CD4-positive, alpha-beta T cell treated with Interleukin-17A for 1 hour (primary cell): Measurements from ENCODE around the gene PADI3.
A peak's percentile ranks its signal among the peaks of the same experiment; 100 is the strongest.

ENCODE experiments used
- DNase-seq: peaks from one replicate; pipeline ENCODE4 v3.0.0-alpha.2; 2020

Gene PADI3, protein sequence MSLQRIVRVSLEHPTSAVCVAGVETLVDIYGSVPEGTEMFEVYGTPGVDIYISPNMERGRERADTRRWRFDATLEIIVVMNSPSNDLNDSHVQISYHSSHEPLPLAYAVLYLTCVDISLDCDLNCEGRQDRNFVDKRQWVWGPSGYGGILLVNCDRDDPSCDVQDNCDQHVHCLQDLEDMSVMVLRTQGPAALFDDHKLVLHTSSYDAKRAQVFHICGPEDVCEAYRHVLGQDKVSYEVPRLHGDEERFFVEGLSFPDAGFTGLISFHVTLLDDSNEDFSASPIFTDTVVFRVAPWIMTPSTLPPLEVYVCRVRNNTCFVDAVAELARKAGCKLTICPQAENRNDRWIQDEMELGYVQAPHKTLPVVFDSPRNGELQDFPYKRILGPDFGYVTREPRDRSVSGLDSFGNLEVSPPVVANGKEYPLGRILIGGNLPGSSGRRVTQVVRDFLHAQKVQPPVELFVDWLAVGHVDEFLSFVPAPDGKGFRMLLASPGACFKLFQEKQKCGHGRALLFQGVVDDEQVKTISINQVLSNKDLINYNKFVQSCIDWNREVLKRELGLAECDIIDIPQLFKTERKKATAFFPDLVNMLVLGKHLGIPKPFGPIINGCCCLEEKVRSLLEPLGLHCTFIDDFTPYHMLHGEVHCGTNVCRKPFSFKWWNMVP

DNA sequence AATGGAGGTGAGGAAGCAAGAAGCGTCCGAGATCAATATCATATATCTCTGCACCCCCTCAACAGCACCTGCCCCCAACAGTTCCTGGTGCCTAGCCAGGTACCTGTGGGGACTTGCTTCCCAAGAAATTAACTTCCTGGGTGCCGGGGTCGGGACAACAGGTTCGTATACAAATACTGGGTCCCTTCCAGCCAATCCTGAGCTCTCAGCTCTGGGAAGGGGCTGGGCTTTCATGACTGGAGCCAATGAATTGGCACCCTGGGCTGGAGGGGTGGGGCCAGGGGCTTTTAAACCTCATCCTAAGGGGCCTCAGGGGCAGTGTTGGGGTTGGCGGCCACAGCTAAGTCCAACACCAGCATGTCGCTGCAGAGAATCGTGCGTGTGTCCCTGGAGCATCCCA is at the start of gene PADI3:
TSS of gene PADI3 (plus strand) at position 318 of the 400 bp plus-strand sequence. CDS start at position 358, 40 bp downstream.
- no peak for DNase-seq

DNA sequence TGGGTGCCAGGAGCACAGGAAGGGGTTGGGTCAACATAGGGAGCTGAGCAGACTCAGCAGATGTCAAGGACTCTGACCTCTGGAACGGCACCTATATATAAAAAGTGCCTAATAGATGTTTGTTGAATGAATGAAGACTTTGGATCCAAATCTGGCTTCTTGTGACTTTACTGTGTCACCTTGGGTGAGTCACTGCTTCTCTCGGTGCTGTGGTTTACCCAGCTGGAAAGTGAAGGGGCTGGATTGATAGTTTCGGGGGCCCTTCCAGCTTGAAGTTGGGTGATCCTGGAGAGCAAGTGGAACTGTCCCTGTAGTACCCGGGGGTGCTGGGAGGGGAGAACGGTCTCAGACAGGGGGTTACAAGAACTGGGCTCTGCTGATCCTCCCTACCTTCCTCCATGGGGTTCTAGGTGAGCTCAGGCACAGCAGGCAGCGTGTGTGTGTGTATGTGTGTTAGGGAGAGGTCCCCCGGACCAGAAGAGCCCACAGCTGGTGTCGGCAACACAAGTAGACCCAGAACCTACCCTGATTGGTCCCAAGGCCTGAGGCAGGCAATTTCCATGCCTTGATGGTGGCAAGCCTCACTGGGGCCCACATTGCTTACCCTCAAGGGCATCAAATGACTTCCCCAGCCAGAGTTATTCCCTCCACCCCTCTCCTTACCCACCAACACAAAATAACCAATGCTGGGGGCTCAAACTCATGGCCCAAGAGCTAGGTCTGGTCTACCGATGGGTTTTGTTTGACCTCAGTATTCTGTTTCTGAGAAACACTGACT is 49.4 kb upstream of the PADI3 start:
- DNase-seq = no peak

DNA sequence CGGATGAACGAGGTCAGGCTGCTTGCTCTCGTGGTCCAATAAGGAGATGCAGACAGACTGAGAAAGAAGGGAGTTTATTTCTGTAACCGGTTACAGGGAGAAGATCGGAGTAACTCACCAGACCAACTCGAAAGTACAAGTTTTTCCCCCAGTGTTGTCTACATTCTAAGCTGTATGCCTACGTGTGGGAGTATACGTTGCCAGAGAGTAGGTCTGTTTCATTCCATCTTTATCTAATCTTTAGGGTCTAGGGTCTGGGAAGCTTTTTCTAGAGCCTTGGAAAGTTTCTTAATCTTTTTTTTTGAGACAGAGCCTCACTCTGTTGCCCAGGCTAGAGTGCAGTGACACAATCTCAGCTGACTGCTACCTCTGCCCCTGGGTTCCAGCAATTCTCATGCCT is 48.7 kb upstream of the PADI3 start:
- DNase-seq = no peak

DNA sequence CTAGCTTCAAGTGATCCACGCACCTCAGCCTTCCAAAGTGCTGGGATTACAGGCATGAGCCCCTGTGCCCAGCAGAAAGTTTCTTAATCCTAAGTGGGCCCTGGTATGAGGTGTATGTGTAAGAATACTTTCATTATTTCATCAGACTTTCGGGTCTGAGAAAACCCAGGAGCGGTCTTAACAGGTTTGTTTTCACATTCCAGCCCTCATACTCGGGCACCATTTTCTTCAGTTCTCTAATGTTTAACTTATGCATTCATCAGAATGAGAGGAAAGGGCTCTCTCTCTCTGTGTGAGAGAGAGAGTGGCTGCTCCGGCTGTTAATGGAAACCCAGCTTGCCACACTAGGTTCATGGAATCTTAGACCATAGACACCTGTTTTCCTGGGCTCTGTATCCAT is 48.1 kb upstream of the PADI3 start:
- DNase-seq = no peak

DNA sequence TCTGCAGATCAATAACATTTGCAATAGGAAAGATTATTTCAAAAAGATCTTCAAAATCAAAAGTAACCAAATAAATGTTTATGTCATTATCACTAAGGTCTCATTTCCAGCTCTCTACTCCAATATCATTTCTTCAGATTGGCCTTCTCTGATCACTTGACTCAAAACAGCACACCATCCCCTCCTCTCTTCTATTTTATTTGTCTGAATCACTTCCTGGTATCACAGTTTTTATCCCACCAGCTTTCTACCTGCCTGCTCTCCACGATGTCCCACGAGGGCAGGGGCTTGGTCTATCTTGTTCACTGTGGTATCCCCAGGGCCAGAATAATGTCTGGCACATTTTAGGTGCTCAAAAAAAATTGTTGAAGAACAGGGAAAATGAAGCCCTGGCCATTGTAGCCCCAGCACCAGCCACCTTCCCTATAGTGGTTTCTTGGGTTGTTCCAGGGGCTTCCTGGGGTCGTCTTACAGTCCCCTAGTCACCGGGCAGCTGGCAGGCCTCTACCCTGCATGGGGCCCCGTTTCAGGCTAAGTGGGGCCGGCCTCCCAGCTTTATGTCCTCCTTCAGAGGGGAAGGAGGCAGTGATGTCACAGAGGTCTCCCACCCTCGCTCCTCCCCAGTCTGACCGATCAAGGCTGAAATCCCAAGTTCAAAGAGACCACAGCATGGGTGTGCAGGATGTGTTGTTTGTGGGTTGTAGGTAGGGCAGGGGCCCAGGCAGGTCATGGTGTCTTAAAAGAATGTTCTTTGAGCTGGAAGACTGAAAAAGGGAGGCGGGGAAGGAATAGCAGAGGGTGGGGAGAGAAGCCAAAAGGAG is 47.5 kb upstream of the PADI3 start:
- DNase-seq = peak; percentile 54

DNA sequence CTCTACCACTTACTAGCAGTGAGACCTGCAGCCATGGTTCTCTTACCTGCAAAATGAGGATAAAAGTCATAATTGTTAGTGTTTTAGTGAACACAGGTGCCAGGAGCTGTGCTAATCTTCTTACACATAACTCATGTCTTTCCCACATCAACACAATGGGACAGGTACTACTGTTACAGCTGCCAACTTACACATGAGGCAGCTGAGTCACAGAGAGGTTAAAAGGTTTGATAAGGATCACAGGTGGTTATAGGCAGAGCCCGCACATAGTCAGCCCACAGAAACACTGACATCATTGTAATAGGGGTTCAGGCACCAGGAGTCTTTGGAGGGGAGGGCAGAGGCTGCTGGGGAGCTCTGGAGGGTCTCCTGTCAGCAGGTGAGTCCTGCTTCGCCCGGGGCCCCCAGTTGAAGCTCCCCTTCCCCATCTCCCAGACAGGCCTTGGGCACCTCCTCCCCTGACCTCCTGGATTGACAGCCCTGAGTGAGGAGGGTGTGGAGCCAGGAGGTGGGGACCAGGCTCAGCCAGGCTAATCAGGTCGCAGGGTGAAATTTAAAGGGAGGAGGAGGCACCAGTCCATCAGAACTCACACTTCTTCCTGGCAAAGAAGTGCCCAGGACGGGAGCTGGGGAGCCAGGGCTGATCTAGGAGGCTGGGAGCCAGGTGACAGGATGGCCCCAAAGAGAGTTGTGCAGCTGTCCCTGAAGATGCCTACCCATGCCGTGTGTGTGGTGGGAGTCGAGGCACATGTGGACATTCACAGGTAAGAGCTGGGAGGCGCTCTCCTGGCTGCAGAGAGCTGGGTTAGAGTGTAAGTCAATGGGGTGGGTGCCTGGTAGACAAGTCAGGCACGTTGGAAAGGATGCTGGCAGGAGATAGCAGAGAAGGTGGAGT is 44.1 kb upstream of the PADI3 start, which contains the start of gene PADI1:
TSS of gene PADI1 (plus strand) at position 583 of the 895 bp plus-strand sequence. CDS start at position 673, 90 bp downstream.
- no peak for DNase-seq

DNA sequence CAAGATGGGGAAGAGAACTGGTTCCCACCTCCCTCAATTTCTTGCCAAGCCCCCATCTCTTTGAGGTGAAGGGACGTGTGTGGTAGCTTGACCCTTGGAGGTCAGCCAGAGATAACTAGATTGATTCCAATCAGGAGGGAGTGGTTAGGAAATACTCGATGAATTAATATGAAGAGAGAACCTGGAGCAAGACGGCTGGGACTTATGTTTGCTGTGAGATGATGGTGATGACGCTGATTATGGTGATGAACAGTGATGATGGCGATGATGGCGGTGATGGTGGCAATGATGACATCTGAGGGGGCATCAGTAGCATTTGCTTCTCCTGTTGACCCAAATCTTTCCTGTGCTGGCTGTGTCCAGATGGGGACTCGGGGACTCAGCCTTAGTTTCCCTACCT is 43.2 kb upstream of the PADI3 start:
- DNase-seq = no peak

DNA sequence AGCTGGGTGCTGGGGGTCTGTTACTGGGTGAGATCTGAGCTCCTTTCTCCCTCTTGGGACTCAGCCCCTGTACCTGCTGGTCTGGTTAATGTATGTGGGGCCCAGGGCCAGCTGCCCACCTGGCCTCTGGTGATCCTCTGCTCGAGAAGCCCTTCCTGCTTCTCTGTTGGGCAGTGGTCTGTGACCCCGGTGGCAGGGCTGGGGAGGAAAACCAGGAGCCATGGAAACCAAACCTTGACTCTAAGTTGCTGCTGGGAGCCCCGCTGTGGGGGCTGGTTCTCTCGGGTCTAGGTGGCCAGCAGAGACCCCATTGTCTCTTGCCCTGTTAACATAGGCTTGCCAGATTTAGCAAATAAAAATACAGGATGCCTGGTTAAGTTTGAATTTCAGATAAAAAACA is 42.7 kb upstream of the PADI3 start:
- DNase-seq = no peak

DNA sequence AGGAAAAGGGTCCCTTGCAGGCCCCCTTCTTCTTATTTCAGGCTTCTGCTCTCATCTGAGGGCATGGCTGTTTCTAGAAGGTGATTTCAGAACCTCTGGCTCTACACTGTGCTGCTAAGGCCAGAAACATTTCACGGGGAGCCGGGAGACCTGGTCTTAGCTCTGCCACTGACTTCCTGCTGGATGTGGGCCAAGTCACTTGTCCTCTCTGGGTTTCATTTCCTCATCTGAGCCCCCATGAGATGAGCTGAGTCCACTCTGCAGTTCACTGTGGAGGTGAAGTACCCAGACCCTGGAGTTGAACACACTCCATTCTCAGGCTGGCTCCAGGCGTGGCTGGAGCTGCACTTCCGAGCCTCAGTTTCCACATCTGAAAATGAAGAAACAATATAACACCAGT is 41.9 kb upstream of the PADI3 start:
- DNase-seq = no peak

DNA sequence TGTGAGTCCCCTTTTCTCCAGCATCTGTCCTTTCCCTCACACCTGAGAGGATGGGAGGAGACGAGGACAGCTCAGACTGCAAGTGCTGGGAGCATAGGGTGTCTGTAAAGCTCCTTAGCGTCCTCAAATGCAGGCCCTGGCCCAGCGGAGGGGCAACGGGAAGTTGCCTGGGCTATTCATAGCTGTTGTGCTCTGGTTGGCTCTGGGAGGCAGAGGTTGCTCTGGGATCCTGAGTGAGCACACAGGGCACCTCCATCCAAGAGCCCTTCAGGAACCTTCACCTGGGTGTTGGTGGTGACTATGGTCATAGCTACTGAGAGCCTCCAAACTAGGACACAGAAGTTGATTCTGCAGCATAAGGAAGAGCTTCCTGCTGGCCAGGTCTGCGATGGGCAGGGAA is 41.4 kb upstream of the PADI3 start:
- no peak for DNase-seq

DNA sequence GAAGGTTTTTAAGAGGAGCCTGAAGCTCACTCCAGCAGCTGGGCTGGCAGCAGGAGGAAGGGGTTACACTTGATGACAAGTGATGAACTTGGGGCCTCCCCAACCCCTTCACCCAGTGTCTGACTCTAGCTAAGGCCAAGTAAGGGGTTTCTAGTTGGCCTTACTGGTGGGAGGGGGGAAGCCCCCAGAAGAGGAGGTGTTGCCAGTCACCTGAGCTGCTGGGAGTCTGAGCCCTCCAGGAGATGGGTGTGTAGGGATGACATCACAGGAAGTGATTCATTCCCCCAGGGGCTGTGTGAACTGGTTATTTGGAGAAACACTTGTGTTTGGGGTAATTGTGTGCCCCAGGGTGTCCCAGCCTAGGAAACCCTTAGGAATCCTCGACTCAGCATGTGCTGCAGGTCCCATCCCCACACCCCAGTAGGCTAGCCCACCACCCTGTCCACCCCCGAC is 40.9 kb upstream of the PADI3 start:
- DNase-seq = peak; percentile 43

DNA sequence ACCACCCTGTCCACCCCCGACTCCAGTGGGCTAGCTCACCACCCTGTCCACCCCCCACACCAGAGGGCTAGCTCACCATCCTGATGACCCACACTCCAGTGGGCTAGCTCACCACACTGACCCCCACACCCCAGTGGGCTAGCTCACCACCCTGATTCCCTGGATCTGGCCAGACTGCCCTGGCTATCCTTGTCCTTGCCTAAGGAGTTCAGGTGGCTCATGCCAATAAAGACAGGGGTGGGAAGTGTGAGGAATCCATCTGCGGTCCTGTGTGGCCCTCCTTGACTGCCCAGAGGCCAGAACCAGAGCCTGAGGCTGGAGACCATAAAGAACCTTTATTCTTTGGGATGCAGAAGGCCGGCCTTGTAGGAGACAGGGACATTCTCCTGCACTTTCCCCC is 40.4 kb upstream of the PADI3 start:
- no peak for DNase-seq

DNA sequence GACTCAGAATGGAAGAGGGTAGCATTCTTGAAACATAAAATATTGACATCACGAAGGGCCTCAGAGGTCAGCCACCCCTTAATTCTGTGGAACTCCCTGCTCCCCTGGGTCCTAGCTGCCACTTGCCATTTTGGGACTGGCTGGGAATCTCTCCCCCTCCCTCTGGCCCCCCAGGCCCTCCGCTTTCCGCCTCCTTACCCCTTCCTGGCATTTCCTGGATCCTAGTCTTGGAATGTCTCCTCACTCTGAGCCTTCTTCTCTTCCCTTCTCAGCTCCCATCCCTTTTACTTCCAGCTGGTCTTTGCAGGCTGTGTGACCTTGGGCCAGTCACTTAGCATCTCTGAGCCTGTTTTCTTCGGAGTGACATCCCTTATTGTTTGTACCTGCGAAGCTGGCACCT is 39.5 kb upstream of the PADI3 start:
- no peak for DNase-seq

DNA sequence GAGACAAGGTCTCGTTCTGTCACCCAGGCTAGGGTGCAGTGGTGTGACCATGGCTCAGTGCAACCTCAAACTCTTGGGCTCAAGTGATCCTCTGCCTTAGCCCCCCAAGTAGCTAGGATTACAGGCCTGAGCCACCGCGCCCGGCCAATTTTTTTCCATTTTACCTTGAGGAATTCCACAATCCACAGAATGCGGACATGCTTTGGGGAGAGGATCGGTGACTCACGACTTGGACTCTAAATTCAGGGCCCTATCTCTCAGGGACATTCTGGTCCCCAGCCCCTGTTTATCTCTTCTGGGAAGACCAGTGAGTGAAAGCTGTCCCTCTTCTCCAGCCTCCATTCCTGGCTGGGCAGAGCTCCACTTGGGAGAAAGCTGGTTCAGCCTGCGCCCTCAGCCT is 38.7 kb upstream of the PADI3 start:
- no peak for DNase-seq

DNA sequence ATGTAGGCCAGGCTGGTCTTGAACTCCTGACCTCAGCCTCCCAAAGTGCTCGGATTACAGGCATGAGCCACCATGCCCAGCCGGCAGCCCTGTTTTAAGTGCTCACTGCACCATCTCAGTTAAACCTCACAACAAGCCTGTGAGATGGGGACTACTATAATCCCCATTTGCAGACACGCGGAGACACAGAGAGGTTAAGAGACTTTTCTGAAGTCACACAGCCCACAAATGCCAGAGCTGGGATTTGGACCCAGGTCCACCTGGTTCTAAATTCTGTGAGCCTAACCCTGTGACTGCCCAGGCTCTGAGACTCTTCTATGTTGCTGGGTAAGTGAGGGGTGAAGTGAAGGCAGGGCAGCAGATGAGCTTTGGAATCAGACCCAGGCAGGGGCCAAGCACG is 37.5 kb upstream of the PADI3 start:
- no peak for DNase-seq

DNA sequence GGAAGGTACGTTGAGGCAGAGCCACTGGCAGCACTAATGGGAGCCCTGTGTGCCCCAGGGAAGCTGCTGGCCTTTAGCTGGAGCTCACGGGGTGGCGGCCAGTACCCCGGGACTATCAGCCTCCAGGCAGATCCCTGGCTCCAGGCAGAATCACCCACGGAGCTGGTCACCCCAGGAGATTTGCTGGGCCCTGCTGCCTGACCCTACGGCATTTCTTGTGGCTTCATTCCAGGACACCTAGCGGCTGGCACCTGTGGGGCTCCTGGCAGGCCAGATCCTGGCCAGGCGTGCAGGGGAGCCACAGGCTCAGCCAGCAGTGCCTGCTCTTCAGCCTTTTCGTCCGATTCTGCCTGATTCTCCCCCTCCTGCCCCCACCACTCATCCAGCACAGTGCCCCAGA is 36.9 kb upstream of the PADI3 start:
- DNase-seq = no peak

DNA sequence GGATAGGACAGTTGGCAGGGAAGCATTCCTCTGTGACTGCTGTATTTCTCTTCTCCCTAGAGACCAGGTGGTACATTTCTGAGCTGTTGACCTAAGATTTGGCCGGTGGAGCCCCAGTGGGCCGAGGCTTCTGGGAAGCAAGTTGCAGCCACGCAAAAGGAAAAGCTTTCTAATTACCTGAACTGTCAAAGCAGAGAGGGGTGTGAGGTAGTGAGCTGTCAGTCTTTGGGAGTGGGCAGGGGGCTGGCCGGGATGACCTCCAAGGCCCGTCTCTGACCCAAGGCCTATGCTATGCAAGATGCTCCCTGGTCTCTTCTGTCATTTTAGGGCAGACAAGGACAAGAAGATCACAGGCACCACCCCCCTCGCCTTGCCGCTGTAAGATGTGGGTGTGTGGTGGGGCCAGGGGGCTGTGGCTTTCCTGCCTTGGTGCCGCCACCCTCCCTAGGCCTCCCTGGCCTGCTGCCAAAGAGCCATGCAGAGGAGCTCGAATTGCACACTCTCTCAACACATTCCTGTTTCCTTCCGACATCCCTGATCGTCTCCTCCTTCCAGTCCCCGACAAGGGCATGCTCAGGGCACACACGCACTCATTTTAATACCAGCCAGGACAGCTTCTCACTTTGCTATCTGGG is 36.3 kb upstream of the PADI3 start:
- peak; percentile 74 for DNase-seq

DNA sequence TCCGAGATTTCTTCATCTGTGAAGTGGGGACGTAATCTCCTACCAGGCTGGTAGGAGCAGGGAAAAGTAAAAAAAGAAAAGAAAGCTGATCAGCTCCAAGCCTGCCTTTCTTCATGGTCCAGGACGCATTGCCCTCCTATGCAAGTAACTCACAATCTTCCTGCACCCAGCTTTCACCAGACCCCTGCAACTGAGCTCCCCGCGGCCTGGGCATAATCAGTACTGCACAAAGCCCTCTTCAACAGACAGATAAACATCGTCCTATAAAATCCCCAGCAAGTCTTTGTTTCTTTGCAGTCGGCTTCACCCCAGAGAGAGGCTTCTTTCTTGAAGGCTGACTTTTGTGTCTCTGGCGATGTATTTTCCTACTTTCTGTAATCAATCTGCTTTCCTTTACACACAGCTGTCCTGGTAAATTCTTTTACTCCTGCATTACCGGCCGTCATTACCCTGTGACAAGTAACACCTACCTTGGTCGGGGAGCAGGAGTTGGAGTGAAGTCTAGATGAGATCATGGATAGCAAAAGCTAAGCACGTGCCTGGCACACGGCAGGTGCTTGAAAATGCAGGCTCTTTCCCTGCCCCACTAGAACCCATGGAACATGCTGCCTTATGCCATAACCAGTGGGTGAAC is 35.6 kb upstream of the PADI3 start:
- DNase-seq = no peak

DNA sequence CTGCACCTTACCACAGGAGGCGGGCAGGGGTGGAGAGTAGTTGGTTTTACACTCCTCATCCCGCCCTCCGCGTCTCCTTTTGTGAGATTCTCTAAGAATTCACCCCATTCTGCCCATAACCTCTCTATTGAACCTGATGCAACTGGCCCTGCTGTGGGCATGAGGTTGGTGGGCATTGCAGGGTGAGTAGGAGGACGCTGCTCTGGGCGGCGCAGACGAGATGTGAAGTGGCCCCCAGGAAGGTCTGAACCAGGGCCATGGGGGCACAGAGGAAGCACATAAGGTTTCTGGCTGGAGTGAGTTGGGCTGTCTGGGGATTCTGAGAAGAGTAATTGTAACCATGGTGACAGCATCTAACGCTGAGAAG is 35.1 kb upstream of the PADI3 start:
- DNase-seq = no peak

DNA sequence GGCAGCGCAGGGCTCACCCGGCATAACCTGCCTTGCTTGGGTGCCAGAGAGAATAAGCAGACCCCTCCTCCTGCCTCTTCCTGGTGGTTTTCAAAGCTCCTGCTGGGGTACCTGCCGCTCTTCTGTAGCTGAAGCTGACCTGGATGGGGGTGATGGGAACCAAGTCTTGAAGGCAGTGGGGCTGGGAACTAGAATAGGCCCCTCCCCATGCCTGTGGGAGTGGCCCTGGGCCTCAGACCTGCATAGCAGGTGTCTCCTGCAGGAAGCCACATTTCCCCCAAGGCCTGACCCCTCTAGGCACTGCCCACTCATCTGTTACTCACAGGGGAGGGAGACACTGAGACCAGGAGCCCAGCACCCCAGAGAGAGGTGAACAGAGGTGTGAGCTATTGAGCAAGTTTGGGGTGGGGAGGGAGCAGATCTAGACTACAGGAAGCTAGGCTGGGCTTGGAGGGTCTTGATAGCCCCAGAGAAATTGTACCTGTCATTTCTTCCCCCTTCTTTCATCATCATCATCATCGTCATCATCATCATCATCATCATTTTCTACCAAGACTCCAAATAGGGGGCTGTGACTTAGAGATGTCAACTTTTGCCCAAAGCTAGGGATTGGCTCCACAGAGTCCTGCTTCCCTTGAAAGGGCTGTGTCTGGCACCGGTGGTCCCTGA is 33.9 kb upstream of the PADI3 start:
- no peak for DNase-seq
